HUES48 (cell line): Measurements from ENCODE around the gene TRAPPC10.

Experiments used
- H3K27ac ChIP-seq: one replicate; pipeline ENCODE4 v1.7.0; 2013; ENCODE audit warnings: low read depth, low read length, inconsistent platforms
- H3K27me3 ChIP-seq: 2 replicates; pipeline ENCODE4 v1.6.1; 2013; ENCODE audit warnings: mild to moderate bottlenecking, low read length; ENCODE audit not compliant: control insufficient read depth, insufficient read depth
- H3K36me3 ChIP-seq: 2 replicates; pipeline ENCODE4 v1.6.1; 2013; ENCODE audit warnings: low read length; ENCODE audit not compliant: control insufficient read depth, insufficient read depth
- H3K4me1 ChIP-seq: 2 replicates; pipeline ENCODE4 v1.6.1; 2013; ENCODE audit warnings: mild to moderate bottlenecking, low read length; ENCODE audit not compliant: control insufficient read depth, insufficient read depth
- H3K4me3 ChIP-seq: 2 replicates; pipeline ENCODE4 v1.5.1; 2013; ENCODE audit warnings: mild to moderate bottlenecking, low read depth, low read length
- H3K9ac ChIP-seq: 2 replicates; pipeline ENCODE4 v1.6.1; 2013; ENCODE audit warnings: mild to moderate bottlenecking, low read depth, low read length, moderate library complexity
- H3K9me3 ChIP-seq: 2 replicates; pipeline ENCODE4 v1.6.1; 2013; ENCODE audit warnings: low read length; ENCODE audit not compliant: control insufficient read depth, insufficient read depth

The TRAPPC10 gene

GRCh38 chr21:43984905-43985689 is 27.0 kb upstream of the TRAPPC10 start:
- Histone ChIP-seq H3K9ac (no peak overlapping the region), H3K4me1 (peaks cover 13% of the 10 kb centered on the region), H3K4me3 (peak overlapping the region; percentile 53; the same call in 1 of the 2 replicates), H3K9me3 (no peaks in the 10 kb centered on the region), H3K27ac (no peak overlapping the region), H3K36me3 (no peaks in the 10 kb centered on the region), H3K27me3 (no peaks in the 10 kb centered on the region)

DNA sequence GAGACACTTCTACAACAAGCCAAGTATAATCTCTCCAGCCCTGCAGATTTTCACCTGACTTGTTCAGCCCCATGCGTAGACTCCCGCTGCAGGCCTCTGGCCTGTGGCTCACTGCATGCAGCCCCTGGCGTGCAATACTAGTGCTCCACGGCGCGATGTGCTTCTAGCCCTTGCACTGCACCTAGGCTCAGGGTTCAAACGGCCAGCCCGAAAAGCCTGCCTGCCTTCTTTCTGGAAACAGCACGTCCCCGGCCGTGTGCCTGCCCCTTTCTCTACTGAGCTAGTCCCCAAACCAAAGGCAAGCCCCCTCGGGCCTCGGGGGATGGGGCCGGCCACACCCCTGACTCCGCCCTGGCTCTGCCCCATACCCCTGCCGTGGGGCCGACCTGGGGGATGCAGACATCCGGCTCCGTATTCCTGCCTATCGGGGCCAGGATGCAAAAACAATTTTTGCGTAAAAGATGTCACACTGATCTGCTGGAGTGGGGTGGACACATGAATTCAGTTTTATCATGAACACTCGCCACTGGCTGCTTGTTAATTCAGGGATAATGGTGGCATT is 26.3 kb upstream of the TRAPPC10 start:
- no peak overlapping the region for H3K27ac ChIP-seq
- no peak overlapping the region for H3K9ac ChIP-seq
- H3K36me3 ChIP-seq = no peaks in the 10 kb centered on the region
- peaks cover 13% of the 10 kb centered on the region for H3K4me1 ChIP-seq
- no peaks in the 10 kb centered on the region for H3K9me3 ChIP-seq
- no peaks in the 10 kb centered on the region for H3K27me3 ChIP-seq
- peak overlapping the region; percentile 53 for H3K4me3 ChIP-seq

- Histone ChIP-seq H3K36me3 (no peaks in the 10 kb centered on the region), H3K9me3 (no peaks in the 10 kb centered on the region), H3K27me3 (no peaks in the 10 kb centered on the region), H3K9ac (no peak overlapping the region), H3K4me3 (peak overlapping the region; percentile 53; the same call in 1 of the 2 replicates), H3K4me1 (peaks cover 13% of the 10 kb centered on the region), H3K27ac (no peak overlapping the region)
These were observed 25.3 kb upstream of the TRAPPC10 start for GRCh38 chr21:43986544-43987451.

- Histone ChIP-seq H3K27ac (no peak overlapping the region), H3K9ac (no peak overlapping the region), H3K4me3 (no peak overlapping the region), H3K9me3 (no peaks in the 10 kb centered on the region), H3K27me3 (no peaks in the 10 kb centered on the region), H3K36me3 (no peaks in the 10 kb centered on the region), H3K4me1 (peaks cover 13% of the 10 kb centered on the region)
These were observed 24.6 kb upstream of the TRAPPC10 start for GRCh38 chr21:43987509-43987908.

- Histone ChIP-seq H3K4me3 (no peak overlapping the region), H3K9me3 (no peaks in the 10 kb centered on the region), H3K4me1 (peaks cover 13% of the 10 kb centered on the region), H3K27ac (no peak overlapping the region), H3K36me3 (no peaks in the 10 kb centered on the region), H3K27me3 (no peaks in the 10 kb centered on the region), H3K9ac (no peak overlapping the region)
These were observed 24.1 kb upstream of the TRAPPC10 start for GRCh38 chr21:43988016-43988415.

GRCh38 chr21:43988506-43989230 is 23.4 kb upstream of the TRAPPC10 start:
- Histone ChIP-seq H3K27ac (no peak overlapping the region), H3K36me3 (no peaks in the 10 kb centered on the region), H3K4me1 (peaks cover 13% of the 10 kb centered on the region), H3K27me3 (no peaks in the 10 kb centered on the region), H3K9me3 (no peaks in the 10 kb centered on the region), H3K4me3 (no peak overlapping the region), H3K9ac (no peak overlapping the region)

DNA sequence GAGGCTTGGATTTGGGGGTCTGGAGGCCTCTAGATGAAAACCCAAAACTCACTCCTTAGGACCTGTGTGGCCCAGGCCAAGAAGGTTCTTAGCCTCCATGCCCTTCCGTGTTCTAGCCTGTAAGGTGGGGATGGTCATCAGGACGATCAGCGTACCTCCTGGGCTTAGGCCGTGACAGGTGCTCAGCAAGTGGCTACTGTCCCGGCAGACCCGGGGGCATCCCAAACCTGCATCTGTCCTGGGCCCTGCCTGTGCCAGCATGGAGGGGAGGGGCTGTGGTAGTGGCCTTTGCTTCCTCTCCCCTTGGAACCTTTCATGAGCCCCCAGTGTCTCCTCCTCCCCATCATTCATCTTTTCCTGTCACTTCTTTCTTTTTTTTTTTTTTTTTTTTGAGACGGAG is 22.7 kb upstream of the TRAPPC10 start:
- no peak overlapping the region for H3K4me3 ChIP-seq
- no peaks in the 10 kb centered on the region for H3K36me3 ChIP-seq
- no peak overlapping the region for H3K9ac ChIP-seq

GRCh38 chr21:43991447-43991991 is 20.6 kb upstream of the TRAPPC10 start:
- no peaks in the 10 kb centered on the region for H3K36me3 ChIP-seq
- no peak overlapping the region for H3K9ac ChIP-seq
- no peaks in the 10 kb centered on the region for H3K9me3 ChIP-seq
- no peak overlapping the region for H3K4me3 ChIP-seq
- no peaks in the 10 kb centered on the region for H3K27me3 ChIP-seq
- H3K27ac ChIP-seq = no peak overlapping the region
- no peaks in the 10 kb centered on the region for H3K4me1 ChIP-seq

More for the DNA sequence above, 22.7 kb upstream of the TRAPPC10 start:
- Histone ChIP-seq H3K9me3 (no peaks in the 10 kb centered on the region), H3K27me3 (no peaks in the 10 kb centered on the region), H3K27ac (no peak overlapping the region), H3K4me1 (peaks cover 13% of the 10 kb centered on the region)

GRCh38 chr21:43992121-43992520 is 20.0 kb upstream of the TRAPPC10 start:
- Histone ChIP-seq H3K4me3 (no peak overlapping the region), H3K36me3 (no peaks in the 10 kb centered on the region), H3K9me3 (no peaks in the 10 kb centered on the region), H3K9ac (no peak overlapping the region), H3K27ac (no peak overlapping the region), H3K27me3 (no peaks in the 10 kb centered on the region), H3K4me1 (no peaks in the 10 kb centered on the region)

DNA sequence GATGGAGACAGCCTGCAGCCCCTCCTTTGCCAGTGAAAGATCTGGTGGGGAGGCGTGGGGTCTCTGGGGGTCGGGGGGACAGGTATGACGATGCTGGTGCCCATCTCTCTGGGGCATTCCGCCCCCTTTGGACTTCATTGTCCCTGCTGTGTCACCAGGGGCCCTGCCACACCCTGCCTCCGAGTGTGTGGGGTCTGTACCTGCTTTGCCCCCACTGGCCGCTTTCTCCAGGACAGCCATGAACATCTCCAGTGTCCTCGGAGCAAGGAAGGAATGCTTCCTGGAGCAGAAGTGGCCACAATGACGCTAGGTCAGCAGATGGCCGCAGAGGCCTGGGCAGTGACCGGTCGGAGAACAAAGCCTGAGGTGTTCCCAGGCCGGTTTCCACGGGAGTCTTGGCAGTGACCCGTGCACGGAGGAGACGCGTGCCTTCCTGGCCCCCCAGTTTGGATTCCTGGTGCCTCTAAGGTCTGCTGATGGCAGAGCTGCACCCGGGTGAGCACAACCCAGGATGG is 18.6 kb upstream of the TRAPPC10 start:
- no peaks in the 10 kb centered on the region for H3K27me3 ChIP-seq
- no peak overlapping the region for H3K4me3 ChIP-seq
- no peaks in the 10 kb centered on the region for H3K9me3 ChIP-seq
- H3K36me3 ChIP-seq = no peaks in the 10 kb centered on the region
- H3K27ac ChIP-seq = no peak overlapping the region
- no peak overlapping the region for H3K9ac ChIP-seq
- no peaks in the 10 kb centered on the region for H3K4me1 ChIP-seq
